Lower leg skin (tissue), 4 donors: ENCODE data around the gene USP48. TPM values are rescaled to one million over a fixed set of nuclear protein-coding genes. Genes with fewer than 3 reads are reported as not detected.

Source experiments
- DNase-seq, 2 donors: peaks; one replicate each; pipeline ENCODE4 v3.0.0-alpha.2; 2019; ENCODE audit warnings: low spot score in 2 of 2
- H3K4me3 ChIP-seq: fragments of 200-600 bp; sonication (generic); 2 replicates; pipeline ENCODE4 v1.5.1; 2017; ENCODE audit warnings: mild to moderate bottlenecking, low read depth; ENCODE audit not compliant: poor library complexity, severe bottlenecking
- POLR2A ChIP-seq, 2 donors: fragments of 450-650 bp; IDR thresholded peaks; one replicate each; pipeline ENCODE4 v1.6.1; 2016 to 2017; ENCODE audit warnings: antibody characterized with exemption in 2 of 2, mild to moderate bottlenecking in 1 of 2, moderate library complexity in 1 of 2
- WGBS, 2 donors: methylation state at CpG; one replicate each; pipeline ENCODE4 v1.1.5; 2018; 5-methylcytosine and 5-hydroxymethylcytosine counted together
- intact Hi-C: fragments of 100-400 bp; cut with DNase I; formaldehyde crosslinking; loops from one replicate; pipeline ENCODE4 v1.15.0; 2023; ENCODE audit warnings: low total_unique reads
- total RNA-seq, 4 donors: library from RNA; depleted of rRNA; stranded (reverse); fragments of >200 nt; gene quantifications; one replicate each; pipeline ENCODE4 v1.1.0, GENCODE V29; 2016
- TF ChIP-seq, protein P1 (sequence below), 3 donors: fragments of 450-650 bp; IDR thresholded peaks; one replicate each; pipeline ENCODE4 v1.5.1; 2016; ENCODE audit warnings: antibody characterized with exemption in 3 of 3, mild to moderate bottlenecking in 3 of 3, moderate library complexity in 2 of 3

The USP48 gene
- total RNA-seq, 4 donors from 2014 or later: 26.9 to 38.1 (median 31.5) TPM

DNA sequence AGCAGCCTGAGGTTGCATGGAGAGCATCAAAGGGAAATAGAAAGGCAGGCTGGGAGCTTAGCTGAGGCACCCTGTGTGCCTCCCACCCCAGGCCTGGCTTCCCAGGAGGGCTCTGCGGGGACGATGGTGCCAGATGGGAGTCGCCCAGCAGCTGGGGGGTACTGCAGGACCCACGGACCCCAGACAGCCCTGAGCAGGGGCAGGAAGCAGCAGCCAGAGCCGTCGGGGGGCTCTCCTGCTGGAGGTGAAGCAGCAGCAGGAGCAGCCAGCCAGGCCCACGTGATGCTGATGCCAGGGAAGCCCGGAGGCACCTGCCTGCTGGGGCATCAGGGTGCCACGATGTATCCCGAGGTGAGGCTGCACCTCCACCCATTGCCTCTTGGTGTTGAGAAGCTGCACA is 134.2 kb downstream of the USP48 start:
- intact Hi-C loops: no loop called here
- TF ChIP-seq, protein P1, sequence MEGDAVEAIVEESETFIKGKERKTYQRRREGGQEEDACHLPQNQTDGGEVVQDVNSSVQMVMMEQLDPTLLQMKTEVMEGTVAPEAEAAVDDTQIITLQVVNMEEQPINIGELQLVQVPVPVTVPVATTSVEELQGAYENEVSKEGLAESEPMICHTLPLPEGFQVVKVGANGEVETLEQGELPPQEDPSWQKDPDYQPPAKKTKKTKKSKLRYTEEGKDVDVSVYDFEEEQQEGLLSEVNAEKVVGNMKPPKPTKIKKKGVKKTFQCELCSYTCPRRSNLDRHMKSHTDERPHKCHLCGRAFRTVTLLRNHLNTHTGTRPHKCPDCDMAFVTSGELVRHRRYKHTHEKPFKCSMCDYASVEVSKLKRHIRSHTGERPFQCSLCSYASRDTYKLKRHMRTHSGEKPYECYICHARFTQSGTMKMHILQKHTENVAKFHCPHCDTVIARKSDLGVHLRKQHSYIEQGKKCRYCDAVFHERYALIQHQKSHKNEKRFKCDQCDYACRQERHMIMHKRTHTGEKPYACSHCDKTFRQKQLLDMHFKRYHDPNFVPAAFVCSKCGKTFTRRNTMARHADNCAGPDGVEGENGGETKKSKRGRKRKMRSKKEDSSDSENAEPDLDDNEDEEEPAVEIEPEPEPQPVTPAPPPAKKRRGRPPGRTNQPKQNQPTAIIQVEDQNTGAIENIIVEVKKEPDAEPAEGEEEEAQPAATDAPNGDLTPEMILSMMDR (IDR thresholded peaks at IDR 0.05): no peak
- TF ChIP-seq POLR2A (IDR thresholded peaks at IDR 0.05): no peak
- no peak for DNase-seq
- H3K4me3 ChIP-seq: no peak overlapping the region
- WGBS, 2 donors: 77 to 86% methylated on average over 6 to 9 of the region's 10 CpGs

DNA sequence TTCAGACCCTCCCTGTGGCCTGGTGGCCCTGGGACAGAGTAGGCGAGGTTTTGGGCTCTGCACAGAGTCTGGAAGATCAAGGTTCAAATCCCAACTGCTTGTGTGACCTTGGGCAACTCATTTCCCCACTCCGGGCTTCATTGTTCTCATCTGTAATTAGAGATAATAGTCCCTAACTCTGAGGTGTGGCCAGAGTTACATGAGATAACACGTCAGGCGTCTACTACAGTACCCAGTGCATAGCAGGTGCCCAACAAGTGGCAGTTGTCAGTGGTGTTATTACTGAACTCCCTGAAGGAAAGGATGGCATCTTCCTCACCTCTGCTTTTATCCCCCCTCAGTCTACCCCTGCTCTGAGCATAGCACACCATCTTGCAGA is 134.6 kb downstream of the USP48 start:
- H3K4me3 ChIP-seq: no peak overlapping the region
- TF ChIP-seq, protein P1 (IDR thresholded peaks at IDR 0.05): no peak
- no peak for TF ChIP-seq POLR2A (IDR thresholded peaks at IDR 0.05)
- 53 to 58% methylated on average over 4 of the region's 4 CpGs for WGBS, 2 donors
- intact Hi-C loops: no loop called here
- DNase-seq: no peak

DNA sequence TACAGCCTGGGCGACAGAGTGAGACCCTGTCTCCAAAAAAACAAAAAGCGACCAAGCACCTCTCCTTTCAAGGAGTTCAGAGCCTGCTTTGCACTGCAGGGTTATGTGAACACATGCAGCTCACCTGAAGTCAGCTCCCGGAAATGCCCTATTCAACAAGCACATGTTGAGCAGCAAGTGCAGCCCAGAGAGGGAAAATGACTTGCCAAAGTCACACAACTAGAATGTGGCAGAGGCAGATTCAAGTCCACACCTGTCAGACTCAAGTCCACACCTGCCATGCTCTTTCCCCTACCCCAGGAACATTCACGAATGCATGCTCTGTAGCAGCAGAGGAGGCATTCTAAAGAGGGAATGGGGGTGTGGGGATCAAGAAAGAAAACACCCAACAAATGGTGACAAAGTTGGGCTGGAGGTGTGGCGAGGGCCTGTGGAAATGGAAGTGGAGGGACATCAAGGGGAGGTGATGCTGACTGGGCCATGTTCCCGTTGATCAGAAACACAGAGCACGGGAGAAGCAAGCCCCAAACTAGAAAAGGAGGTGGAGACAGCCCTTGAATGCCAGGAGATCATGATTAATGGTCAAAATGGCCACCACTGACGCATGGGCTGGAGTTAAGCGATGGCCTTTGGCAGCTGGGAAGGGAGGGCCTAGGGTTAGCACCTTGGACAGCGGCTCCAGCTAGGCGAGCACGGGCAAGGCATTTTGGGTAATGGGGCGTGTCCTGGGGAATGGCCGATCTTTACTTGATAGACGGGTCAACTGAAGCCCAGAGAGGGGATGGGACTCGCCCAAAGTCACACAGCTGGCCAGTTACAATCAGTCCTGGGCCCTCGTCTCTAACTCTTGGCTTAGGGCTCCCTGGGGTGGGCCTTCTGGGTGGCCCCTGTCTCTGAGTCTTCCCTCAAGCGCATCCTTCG is 135.3 kb downstream of the USP48 start:
- H3K4me3 ChIP-seq: no peak overlapping the region
- TF ChIP-seq, protein P1 (IDR thresholded peaks at IDR 0.05): no peak
- no peak for TF ChIP-seq POLR2A (IDR thresholded peaks at IDR 0.05)
- DNase-seq: no peak
- intact Hi-C loops: no loop called here
- 43% methylated on average over 19 of the region's 19 CpGs for WGBS, 2 donors

DNA sequence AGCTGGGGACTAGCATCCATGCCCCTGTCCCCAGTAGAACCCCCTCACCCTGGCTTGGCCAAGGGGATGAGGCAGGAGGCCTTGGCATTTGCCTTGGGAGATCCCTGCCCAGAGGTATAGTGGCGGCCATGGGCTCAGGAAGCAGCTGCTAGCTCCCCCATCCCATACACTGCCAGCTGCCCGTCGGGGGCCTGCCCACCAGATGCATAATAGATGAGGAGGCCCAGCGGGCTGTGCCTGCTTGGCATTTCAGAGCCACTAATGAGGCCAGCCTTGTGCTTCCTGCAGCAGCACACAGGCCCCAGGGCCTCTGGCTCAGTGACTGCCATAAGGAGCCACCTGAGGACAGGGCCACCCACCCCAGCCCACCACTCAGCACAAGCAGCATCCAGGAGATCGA is 137.4 kb downstream of the USP48 start:
- TF ChIP-seq, protein P1 (IDR thresholded peaks at IDR 0.05): no peak
- TF ChIP-seq POLR2A (IDR thresholded peaks at IDR 0.05): no peak
- 85 to 100% methylated on average over 2 to 5 of the region's 5 CpGs for WGBS, 2 donors
- no peak overlapping the region for H3K4me3 ChIP-seq
- DNase-seq: no peak
- intact Hi-C loops: no loop called here

DNA sequence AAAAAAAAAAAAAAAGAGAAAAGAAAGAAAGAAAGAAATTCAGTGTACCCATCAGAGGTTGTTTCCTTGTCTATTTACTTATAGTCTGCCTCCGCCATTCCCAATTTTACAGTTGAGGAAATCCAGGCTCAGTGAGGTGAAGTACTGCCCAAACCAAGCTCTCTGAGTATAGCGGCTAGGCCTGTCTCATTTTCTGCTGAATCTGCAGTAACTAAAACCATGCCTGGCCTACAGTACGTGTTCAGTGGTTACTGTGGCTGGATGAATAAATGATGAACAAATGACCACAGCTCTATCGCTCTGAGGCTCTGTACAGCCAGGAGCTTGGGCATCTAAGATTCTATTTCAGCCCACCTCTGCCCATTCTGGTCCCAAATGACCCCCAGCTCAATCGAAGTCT is 138.0 kb downstream of the USP48 start:
- no peak overlapping the region for H3K4me3 ChIP-seq
- no peak for DNase-seq
- intact Hi-C loops: no loop called here
- TF ChIP-seq POLR2A (IDR thresholded peaks at IDR 0.05): no peak
- TF ChIP-seq, protein P1 (IDR thresholded peaks at IDR 0.05): no peak
- WGBS, 2 donors: 80 to 89% methylated on average over 5 of the region's 5 CpGs
